GM13977 (cell line): ENCODE data around the gene ADM2.

Source experiments
- DNase-seq: peaks from one replicate; pipeline ENCODE4 v3.0.0; 2012; ENCODE audit warnings: low spot score
- CTCF ChIP-seq: IDR thresholded peaks from 2 replicates; pipeline ENCODE4 v1.5.1; 2012; ENCODE audit warnings: mild to moderate bottlenecking, control low read depth; ENCODE audit not compliant: insufficient read depth; ENCODE audit errors: extremely low read depth, missing control alignments
- in situ Hi-C: fragments of 300-500 bp; cut with MboI; formaldehyde crosslinking; loops from one replicate; pipeline ENCODE4 v1.12.0; 2022; ENCODE audit warnings: low sequenced_read_pairs, low pct_unique_long_range_greater_than_20kb, mixed read lengths, inconsistent platforms; ENCODE audit not compliant: unreplicated experiment

Gene ADM2

GRCh38 chr22:50524676-50525103, 43.3 kb downstream of the ADM2 start:
- DNase-seq: no peak
- no peak for TF ChIP-seq CTCF
- in situ Hi-C loops: no loop called here

- in situ Hi-C loops: no loop called here
- DNase-seq: peak; percentile 99
- peak; percentile 72 for TF ChIP-seq CTCF
Measured at GRCh38 chr22:50525104-50525857, 43.9 kb downstream of the ADM2 start, which contains the start of gene SCO2. TSS of gene SCO2 (minus strand) at chr22:50525598. CDS start at chr22:50524411, 1,187 bp downstream.

GRCh38 chr22:50525858-50526107, 44.4 kb downstream of the ADM2 start:
- no peak for TF ChIP-seq CTCF

GRCh38 chr22:50526108-50526833, 44.9 kb downstream of the ADM2 start:
- peak; percentile 93 for DNase-seq
- TF ChIP-seq CTCF: peak; percentile 78
- in situ Hi-C loops: no loop called here

More at GRCh38 chr22:50525858-50526107, 44.4 kb downstream of the ADM2 start:
- in situ Hi-C loops: no loop called here
- DNase-seq: no peak

GRCh38 chr22:50526834-50527801, 45.8 kb downstream of the ADM2 start:
- in situ Hi-C loops: no loop called here
- no peak for TF ChIP-seq CTCF
- DNase-seq: peak; percentile 83

- TF ChIP-seq CTCF: no peak
- in situ Hi-C loops: no loop called here
- no peak for DNase-seq
Measured at GRCh38 chr22:50527921-50528681, 46.8 kb downstream of the ADM2 start.
